Testis (tissue), 3 donors: ENCODE data around the gene NR2F2. TPM values are rescaled to one million over a fixed set of nuclear protein-coding genes. Genes with fewer than 3 reads are reported as not detected.

ENCODE experiments used
- DNase-seq: peaks from one replicate; pipeline ENCODE4 v3.0.0-alpha.2; 2019
- H3K27ac ChIP-seq, 2 donors: fragments of 200-600 bp; sonication (generic); one replicate each; pipeline ENCODE4 v1.5.1; 2019
- H3K27me3 ChIP-seq: fragments of 200-600 bp; sonication (generic); one replicate; pipeline ENCODE4 v1.5.1; 2019
- H3K36me3 ChIP-seq: fragments of 200-600 bp; sonication (generic); one replicate; pipeline ENCODE4 v1.5.1; 2017; ENCODE audit warnings: low read depth; ENCODE audit errors: missing control alignments
- H3K4me1 ChIP-seq: fragments of 200-600 bp; sonication (generic); one replicate; pipeline ENCODE4 v1.5.1; 2019
- H3K4me3 ChIP-seq, 2 donors: fragments of 200-600 bp; sonication (generic); one replicate each; pipeline ENCODE4 v1.5.1; 2017 to 2019
- H3K9me3 ChIP-seq: fragments of 200-600 bp; sonication (generic); one replicate; pipeline ENCODE4 v1.5.1; 2017
- CTCF ChIP-seq, 3 experiments: fragments of 450-650 bp in 2 of 3; fragments of 200-600 bp in 1 of 3; sonication (generic) in 1 of 3; IDR thresholded peaks; one replicate each; pipeline ENCODE4 v1.5.1; 2016 to 2019; ENCODE audit warnings: antibody characterized with exemption in 3 of 3, mild to moderate bottlenecking in 2 of 3, moderate library complexity in 1 of 3
- POLR2A ChIP-seq: fragments of 450-650 bp; IDR thresholded peaks from one replicate; pipeline ENCODE4 v1.6.1; 2017; ENCODE audit warnings: antibody characterized with exemption, mild to moderate bottlenecking, moderate library complexity
- WGBS, 2 donors: methylation state at CpG; one replicate each; pipeline ENCODE4 v1.1.5; 2018; 5-methylcytosine and 5-hydroxymethylcytosine counted together
- intact Hi-C: fragments of 100-400 bp; cut with DNase I; formaldehyde crosslinking; loops from one replicate; pipeline ENCODE4 v1.15.1; 2023; ENCODE audit warnings: low total_unique reads
- polyA plus RNA-seq: library from polyadenylated mRNA; stranded (reverse); fragments of 350-450 nt; fragmentation: Illumina TruSeq; extraction: RNeasy Lipid Tissue Mini Kit (QIAGEN cat#74804); gene quantifications from one replicate; pipeline ENCODE4 v1.2.3, GENCODE V29; 2014; ENCODE audit warnings: low read depth, low replicate concordance; ENCODE audit not compliant: insufficient read depth
- total RNA-seq, 2 donors: library from RNA; depleted of rRNA; stranded (reverse); fragments of >200 nt; gene quantifications; one replicate each; pipeline ENCODE4 v1.2.3, GENCODE V29; 2016

The NR2F2 gene
- total and polyA plus RNA-seq, 3 donors from 2014 or later, result 31.2 to 42.9 (median 38.2) TPM

- no peak for DNase-seq
- no peaks in the 10 kb centered on the region for H3K9me3 ChIP-seq
- no peak for TF ChIP-seq POLR2A
- peak; percentile 51 to 63 (median 60) for TF ChIP-seq CTCF (IDR thresholded peaks at IDR 0.05)
- no peaks in the 10 kb centered on the region for H3K36me3 ChIP-seq
- H3K4me3 ChIP-seq, result peak overlapping the region; percentile 69 to 73
- WGBS, 2 donors, result 2 to 3% methylated on average over 14 of the region's 14 CpGs
- intact Hi-C loops, result no loop called here
- H3K4me1 ChIP-seq, result peaks cover 4% of the 10 kb centered on the region
- no peaks in the 10 kb centered on the region for H3K27me3 ChIP-seq
- peak overlapping the region; percentile 91 to 93 for H3K27ac ChIP-seq
Measured at GRCh38 chr15:96327155-96327741, 3.3 kb upstream of the NR2F2 start.

GRCh38 chr15:96328181-96328876 is 2.2 kb upstream of the NR2F2 start:
- intact Hi-C loops, result no loop called here
- H3K4me3 ChIP-seq, result peak overlapping the region; percentile 69 to 73
- no peaks in the 10 kb centered on the region for H3K36me3 ChIP-seq
- H3K4me1 ChIP-seq, result peaks cover 4% of the 10 kb centered on the region
- no peaks in the 10 kb centered on the region for H3K27me3 ChIP-seq
- WGBS, 2 donors, result 37 to 39% methylated on average over 7 of the region's 7 CpGs
- peak overlapping the region; percentile 79 to 93 for H3K27ac ChIP-seq
- TF ChIP-seq POLR2A (no peak), CTCF (IDR thresholded peaks at IDR 0.05) (no peak)
- no peaks in the 10 kb centered on the region for H3K9me3 ChIP-seq
- no peak for DNase-seq

- no peak for DNase-seq
- H3K9me3 ChIP-seq, result no peaks in the 10 kb centered on the region
- H3K4me1 ChIP-seq, result peaks cover 4% of the 10 kb centered on the region
- H3K27me3 ChIP-seq, result no peaks in the 10 kb centered on the region
- no peaks in the 10 kb centered on the region for H3K36me3 ChIP-seq
- peak overlapping the region; percentile 79 to 93 for H3K27ac ChIP-seq
- peak overlapping the region; percentile 69 to 73 for H3K4me3 ChIP-seq
- WGBS, 2 donors, result 29 to 45% methylated on average over 2 of the region's 2 CpGs
- intact Hi-C loops, result no loop called here
- no peak for TF ChIP-seq CTCF (IDR thresholded peaks at IDR 0.05)
- no peak for TF ChIP-seq POLR2A
Measured at GRCh38 chr15:96328877-96329195, 1.7 kb upstream of the NR2F2 start.

- no peak for TF ChIP-seq CTCF (IDR thresholded peaks at IDR 0.05)
- TF ChIP-seq POLR2A, result no peak
- H3K27ac ChIP-seq, result peak overlapping the region; percentile 79 to 93
- no peaks in the 10 kb centered on the region for H3K9me3 ChIP-seq
- H3K4me1 ChIP-seq, result peaks cover 4% of the 10 kb centered on the region
- H3K36me3 ChIP-seq, result no peaks in the 10 kb centered on the region
- WGBS, 2 donors, result 10 to 17% methylated on average over 8 of the region's 8 CpGs
- intact Hi-C loops, result no loop called here
- H3K4me3 ChIP-seq, result peak overlapping the region; percentile 69 to 73
- H3K27me3 ChIP-seq, result no peaks in the 10 kb centered on the region
- no peak for DNase-seq
Measured at GRCh38 chr15:96329403-96329981, 1.0 kb upstream of the NR2F2 start.
